GM12878 (cell line): ENCODE results near the gene GLB1L. TPM values are rescaled to one million over a fixed set of nuclear protein-coding genes. Genes with fewer than 3 reads are reported as not detected.

Experiments
- ATAC-seq: fragments of 200-7000 bp; cut with Tn5 transposase; 3 replicates; pipeline ENCODE4 v1.9.1; 2020; ENCODE audit warnings: mild to moderate bottlenecking, moderate library complexity
- BruUV-seq: library from RNA; stranded (reverse); fragments of 400-500 nt; replicated peaks from 2 replicates; lab custom pipeline; 2021; lab: Mats Ljungman, UMichigan
- CTCF ChIA-PET: fragments of 300-600 bp; sonication (Branson Sonifier 250); formaldehyde crosslinking; extraction: SDS; loops from one replicate; lab custom pipeline; 2021; ENCODE audit warnings: inconsistent platforms; lab: Yijun Ruan, JAX
- POLR2A ChIA-PET: fragments of 350-600 bp; formaldehyde crosslinking; extraction: SDS; loops from one replicate; lab custom pipeline; 2021; ENCODE audit warnings: inconsistent platforms; lab: Charles Lee
- RAD21 ChIA-PET: fragments of 300-600 bp; sonication (Branson Sonifier 250); formaldehyde crosslinking; loops from one replicate; lab custom pipeline; 2023; ENCODE audit warnings: antibody characterized with exemption; ENCODE audit not compliant: unreplicated experiment; lab: Charles Lee
- SMC1A ChIA-PET: fragments of 300-600 bp; sonication (Branson Sonifier 250); formaldehyde crosslinking; loops from one replicate; lab custom pipeline; 2023; ENCODE audit not compliant: unreplicated experiment, uncharacterized antibody; lab: Charles Lee
- DNase-seq: peaks from one replicate; pipeline ENCODE4 v3.0.0-alpha.2; 2011; ENCODE audit warnings: low read depth, low spot score
- FAIRE-seq: peaks from 3 replicates; lab custom pipeline; 2011; peaks lifted over from hg19 to GRCh38; lab: Jason Lieb, UNC
- H2AFZ ChIP-seq: 2 replicates; pipeline ENCODE4 v1.6.0; 2011; ENCODE audit warnings: low read depth, low read length, control low read depth; ENCODE audit not compliant: control insufficient read depth
- H3K27ac ChIP-seq: 2 replicates; pipeline ENCODE4 v1.5.1; 2011; ENCODE audit warnings: control low read depth; ENCODE audit not compliant: control insufficient read depth, insufficient read depth
- H3K27me3 ChIP-seq, 2 experiments: replicated peaks in 1 of 2; 2 replicates each; pipeline versions ENCODE4 v1.6.0 to v1.6.1; 2011; ENCODE audit warnings: low read length in 1 of 2; ENCODE audit not compliant: control insufficient read depth in 2 of 2, insufficient read depth in 2 of 2
- H3K36me3 ChIP-seq, 2 experiments: 2 replicates each; pipeline ENCODE4 v1.5.1; 2011; ENCODE audit warnings: low read length in 1 of 2; ENCODE audit not compliant: control insufficient read depth in 2 of 2, insufficient read depth in 2 of 2
- H3K4me1 ChIP-seq: 2 replicates; pipeline ENCODE4 v1.6.1; 2011; ENCODE audit warnings: mild to moderate bottlenecking, low read length, moderate library complexity, mixed read lengths; ENCODE audit not compliant: control insufficient read depth, insufficient read depth
- H3K4me2 ChIP-seq: 2 replicates; pipeline ENCODE4 v1.6.0; 2011; ENCODE audit warnings: control low read depth; ENCODE audit not compliant: control insufficient read depth, insufficient read depth
- H3K4me3 ChIP-seq: fragments of 200-600 bp; sonication (generic); 2 replicates; pipeline ENCODE4 v1.5.1; 2016
- H3K79me2 ChIP-seq: 2 replicates; pipeline ENCODE4 v1.6.0; 2011; ENCODE audit warnings: low read length; ENCODE audit not compliant: control insufficient read depth, insufficient read depth
- H3K9ac ChIP-seq: 2 replicates; pipeline ENCODE4 v1.8.0; 2011; ENCODE audit warnings: low read length, control low read depth, mixed read lengths; ENCODE audit not compliant: control insufficient read depth, insufficient read depth
- H3K9me3 ChIP-seq: replicated peaks from 3 replicates; pipeline ENCODE4 v1.5.1; 2011; ENCODE audit warnings: mild to moderate bottlenecking, low read length; ENCODE audit not compliant: control insufficient read depth, insufficient read depth
- H4K20me1 ChIP-seq: 2 replicates; pipeline ENCODE4 v1.6.0; 2011; ENCODE audit not compliant: control insufficient read depth, insufficient read depth
- DPF2 ChIP-seq: fragments of 450-650 bp; IDR thresholded peaks from 2 replicates; pipeline ENCODE4 v1.6.1; 2017; ENCODE audit warnings: mild to moderate bottlenecking
- ESRRA ChIP-seq: IDR thresholded peaks from 2 replicates; pipeline ENCODE4 v1.6.1; 2012; ENCODE audit warnings: mild to moderate bottlenecking, low read length, improper control_type of control experiment
- FOXM1 ChIP-seq: IDR thresholded peaks from 2 replicates; pipeline ENCODE4 v1.6.1; 2012; ENCODE audit warnings: low read depth, mild to moderate bottlenecking, inconsistent platforms, low read length, moderate library complexity
- NFIC ChIP-seq: IDR thresholded peaks from 2 replicates; pipeline ENCODE4 v1.6.1; 2012; ENCODE audit warnings: low read depth, mild to moderate bottlenecking, inconsistent platforms, low read length, moderate library complexity
- NR2C2 ChIP-seq: IDR thresholded peaks from 2 replicates; pipeline ENCODE4 v1.6.1; 2011; ENCODE audit warnings: borderline replicate concordance, low read depth; ENCODE audit not compliant: control insufficient read depth, insufficient read length
- NRF1 ChIP-seq: conservative IDR thresholded peaks from 2 replicates; pipeline ENCODE4 v1.6.1; 2011; ENCODE audit warnings: mild to moderate bottlenecking, low read depth, low read length, improper control_type of control experiment
- RELA ChIP-seq: fragments of 450-650 bp; IDR thresholded peaks from 2 replicates; pipeline ENCODE4 v1.8.0; 2014; ENCODE audit warnings: borderline replicate concordance; ENCODE audit not compliant: partially characterized antibody
- TCF12 ChIP-seq: IDR thresholded peaks from 2 replicates; pipeline ENCODE4 v1.6.1; 2011; ENCODE audit warnings: low read depth, mild to moderate bottlenecking, low read length
- ZNF217 ChIP-seq: fragments of 450-650 bp; IDR thresholded peaks from 2 replicates; pipeline ENCODE4 v1.6.1; 2017; ENCODE audit warnings: antibody characterized with exemption, mild to moderate bottlenecking
- WGBS: methylation state at CpG from one replicate; pipeline ENCODE4 v1.1.6; 2016; ENCODE audit warnings: low lambda C conversion rate; ENCODE audit not compliant: insufficient replicate concordance, insufficient coverage; ENCODE audit errors: missing lambda C conversion rate; 5-methylcytosine and 5-hydroxymethylcytosine counted together
- in situ Hi-C: fragments of 300-500 bp; cut with MboI; formaldehyde crosslinking; loops from 9 replicates; pipeline ENCODE4 v1.14.3; 2018; ENCODE audit warnings: mixed read lengths
- intact Hi-C: fragments of 100-400 bp; cut with micrococcal nuclease; formaldehyde crosslinking; loops from one replicate; pipeline ENCODE4 v1.14.2; 2022; ENCODE audit not compliant: unreplicated experiment
- polyA plus RNA-seq, 11 experiments: library from polyadenylated mRNA; depleted of rRNA in 4 of 11; unstranded in 6 of 11; stranded (reverse) in 5 of 11; fragments of >200 nt; fragmentation: Nextera tagmentation in 4 of 11; fragmentation: Illumina TruSeq in 1 of 11; extraction: Ambion mirVana in 4 of 11; extraction: Trizol in 1 of 11; gene quantifications; 1 replicate in 1 of 11; 2 replicates in 10 of 11; pipeline versions ENCODE4 v1.2.1 to v1.2.3, GENCODE V29; 2011 to 2016; ENCODE audit warnings: inconsistent platforms in 2 of 11, missing spikeins in 2 of 11, low read depth in 1 of 11
- total RNA-seq, 4 experiments: library from RNA; depleted of rRNA in 3 of 4; stranded (reverse); fragments of >200 nt in 3 of 4; fragmentation: Illumina TruSeq in 1 of 4; extraction: Trizol in 1 of 4; gene quantifications; 2 replicates each; pipeline versions ENCODE4 v1.2.1 to v1.2.3, GENCODE V29; 2013 to 2021
- TF ChIP-seq, protein P1 (sequence below): fragments of 450-650 bp; conservative IDR thresholded peaks from 2 replicates; pipeline ENCODE4 v1.6.1; 2017; ENCODE audit warnings: mild to moderate bottlenecking, moderate library complexity
- TF ChIP-seq, protein P2 (sequence below): fragments of 450-650 bp; formaldehyde crosslinking; IDR thresholded peaks from 2 replicates; pipeline ENCODE4 v1.4.0; 2020; ENCODE audit warnings: mild to moderate bottlenecking, moderate library complexity
- TF ChIP-seq, protein P3 (sequence below): fragments of 450-650 bp; IDR thresholded peaks from 2 replicates; pipeline ENCODE4 v1.6.1; 2017; ENCODE audit warnings: mild to moderate bottlenecking, moderate library complexity

Gene GLB1L
- total and polyA plus RNA-seq, 10 of the 15 experiments (the other 5 are each of a cell fraction or from before 2014, with no cell fraction given): 0.29 to 4.6 (median 2.7) TPM

DNA sequence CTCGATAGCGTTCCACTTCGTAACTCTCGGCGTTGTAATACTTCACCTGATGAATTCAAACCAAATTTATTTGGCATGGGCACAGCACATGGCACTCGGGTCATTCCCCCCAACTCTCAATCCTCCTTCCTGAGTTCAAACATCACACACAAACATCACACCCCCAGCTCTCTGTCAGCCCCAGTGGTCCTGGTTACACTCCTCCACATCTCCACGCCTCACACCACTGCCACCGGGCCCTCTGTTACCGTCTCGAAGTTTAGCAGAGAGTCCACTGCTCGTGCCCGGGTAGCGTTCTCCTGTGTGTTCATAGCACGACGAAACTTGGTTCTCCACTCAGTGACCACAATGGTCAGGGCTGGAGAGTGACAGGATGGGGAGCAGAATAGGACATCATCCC, 31.1 kb downstream of the GLB1L start (continued):
- TF ChIP-seq NR2C2 (no peak), TCF12 (no peak)

DNA sequence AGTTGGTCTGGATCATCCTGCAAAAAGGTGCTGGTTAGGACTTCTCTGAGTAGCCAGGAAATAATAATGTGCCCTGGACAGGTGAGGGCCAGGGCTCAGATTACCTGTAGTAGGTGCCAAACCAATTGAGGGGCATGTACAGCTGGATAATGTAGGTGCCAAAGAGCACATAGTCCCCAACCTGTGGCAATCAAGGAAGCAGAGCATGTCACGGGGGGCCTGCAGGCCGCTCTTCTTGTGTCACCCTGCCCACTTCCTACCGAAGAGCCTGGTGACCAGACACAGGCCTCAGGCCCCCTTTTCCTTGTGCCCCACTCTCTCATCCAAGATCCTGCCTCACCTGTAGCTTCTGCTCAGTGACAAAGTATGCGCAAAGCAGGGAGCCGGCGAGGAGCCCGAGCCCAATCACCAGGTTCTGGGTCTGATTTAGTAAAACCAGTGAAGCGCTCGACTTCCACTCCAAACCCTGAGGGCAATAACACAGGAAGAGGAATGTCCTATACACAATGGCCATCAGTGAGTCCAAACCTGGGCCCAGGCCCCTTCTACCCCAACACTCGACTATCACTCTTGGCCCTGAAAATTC, 31.7 kb downstream of the GLB1L start:
- Histone ChIP-seq H2AFZ (no peak overlapping the region), H3K9ac (no peak overlapping the region), H3K27me3 (no peaks in the 10 kb centered on the region), H3K27ac (no peak overlapping the region), H3K4me1 (peaks cover 9% of the 10 kb centered on the region), H3K4me3 (no peak overlapping the region), H3K79me2 (peaks cover 12% of the 10 kb centered on the region), H3K36me3 (peaks cover 0 to 15% of the 10 kb centered on the region in 2 experiments; a peak in 3 of 4 replicates), H3K9me3 (no peaks in the 10 kb centered on the region), H4K20me1 (no peaks in the 10 kb centered on the region), H3K4me2 (no peak overlapping the region)
- intact Hi-C loops (no loop called here), in situ Hi-C loops (no loop called here)
- ChIA-PET POLR2A (no interaction called here), RAD21 (no interaction called here), SMC1A (no interaction called here), CTCF (interaction anchor here (1.4 to 3.0 kb wide), 2 partner anchors 39 to 82 kb away, joined by 4 to 11 read pairs; no protein-coding TSS in a partner anchor)
- WGBS: 96% methylated on average over 10 of the region's 10 CpGs
- no peak for ATAC-seq
- no peak for DNase-seq
- no peak for FAIRE-seq
- BruUV-seq: no TSS peak
- TF ChIP-seq RELA: no peak
- TF ChIP-seq, protein P1, sequence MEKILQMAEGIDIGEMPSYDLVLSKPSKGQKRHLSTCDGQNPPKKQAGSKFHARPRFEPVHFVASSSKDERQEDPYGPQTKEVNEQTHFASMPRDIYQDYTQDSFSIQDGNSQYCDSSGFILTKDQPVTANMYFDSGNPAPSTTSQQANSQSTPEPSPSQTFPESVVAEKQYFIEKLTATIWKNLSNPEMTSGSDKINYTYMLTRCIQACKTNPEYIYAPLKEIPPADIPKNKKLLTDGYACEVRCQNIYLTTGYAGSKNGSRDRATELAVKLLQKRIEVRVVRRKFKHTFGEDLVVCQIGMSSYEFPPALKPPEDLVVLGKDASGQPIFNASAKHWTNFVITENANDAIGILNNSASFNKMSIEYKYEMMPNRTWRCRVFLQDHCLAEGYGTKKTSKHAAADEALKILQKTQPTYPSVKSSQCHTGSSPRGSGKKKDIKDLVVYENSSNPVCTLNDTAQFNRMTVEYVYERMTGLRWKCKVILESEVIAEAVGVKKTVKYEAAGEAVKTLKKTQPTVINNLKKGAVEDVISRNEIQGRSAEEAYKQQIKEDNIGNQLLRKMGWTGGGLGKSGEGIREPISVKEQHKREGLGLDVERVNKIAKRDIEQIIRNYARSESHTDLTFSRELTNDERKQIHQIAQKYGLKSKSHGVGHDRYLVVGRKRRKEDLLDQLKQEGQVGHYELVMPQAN: no peak
- TF ChIP-seq, protein P2, sequence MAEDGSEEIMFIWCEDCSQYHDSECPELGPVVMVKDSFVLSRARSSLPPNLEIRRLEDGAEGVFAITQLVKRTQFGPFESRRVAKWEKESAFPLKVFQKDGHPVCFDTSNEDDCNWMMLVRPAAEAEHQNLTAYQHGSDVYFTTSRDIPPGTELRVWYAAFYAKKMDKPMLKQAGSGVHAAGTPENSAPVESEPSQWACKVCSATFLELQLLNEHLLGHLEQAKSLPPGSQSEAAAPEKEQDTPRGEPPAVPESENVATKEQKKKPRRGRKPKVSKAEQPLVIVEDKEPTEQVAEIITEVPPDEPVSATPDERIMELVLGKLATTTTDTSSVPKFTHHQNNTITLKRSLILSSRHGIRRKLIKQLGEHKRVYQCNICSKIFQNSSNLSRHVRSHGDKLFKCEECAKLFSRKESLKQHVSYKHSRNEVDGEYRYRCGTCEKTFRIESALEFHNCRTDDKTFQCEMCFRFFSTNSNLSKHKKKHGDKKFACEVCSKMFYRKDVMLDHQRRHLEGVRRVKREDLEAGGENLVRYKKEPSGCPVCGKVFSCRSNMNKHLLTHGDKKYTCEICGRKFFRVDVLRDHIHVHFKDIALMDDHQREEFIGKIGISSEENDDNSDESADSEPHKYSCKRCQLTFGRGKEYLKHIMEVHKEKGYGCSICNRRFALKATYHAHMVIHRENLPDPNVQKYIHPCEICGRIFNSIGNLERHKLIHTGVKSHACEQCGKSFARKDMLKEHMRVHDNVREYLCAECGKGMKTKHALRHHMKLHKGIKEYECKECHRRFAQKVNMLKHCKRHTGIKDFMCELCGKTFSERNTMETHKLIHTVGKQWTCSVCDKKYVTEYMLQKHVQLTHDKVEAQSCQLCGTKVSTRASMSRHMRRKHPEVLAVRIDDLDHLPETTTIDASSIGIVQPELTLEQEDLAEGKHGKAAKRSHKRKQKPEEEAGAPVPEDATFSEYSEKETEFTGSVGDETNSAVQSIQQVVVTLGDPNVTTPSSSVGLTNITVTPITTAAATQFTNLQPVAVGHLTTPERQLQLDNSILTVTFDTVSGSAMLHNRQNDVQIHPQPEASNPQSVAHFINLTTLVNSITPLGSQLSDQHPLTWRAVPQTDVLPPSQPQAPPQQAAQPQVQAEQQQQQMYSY: no peak
- no peak for TF ChIP-seq FOXM1
- no peak for TF ChIP-seq NRF1
- TF ChIP-seq ZNF217: no peak
- TF ChIP-seq ESRRA: no peak
- TF ChIP-seq NFIC: no peak
- TF ChIP-seq, protein P3, sequence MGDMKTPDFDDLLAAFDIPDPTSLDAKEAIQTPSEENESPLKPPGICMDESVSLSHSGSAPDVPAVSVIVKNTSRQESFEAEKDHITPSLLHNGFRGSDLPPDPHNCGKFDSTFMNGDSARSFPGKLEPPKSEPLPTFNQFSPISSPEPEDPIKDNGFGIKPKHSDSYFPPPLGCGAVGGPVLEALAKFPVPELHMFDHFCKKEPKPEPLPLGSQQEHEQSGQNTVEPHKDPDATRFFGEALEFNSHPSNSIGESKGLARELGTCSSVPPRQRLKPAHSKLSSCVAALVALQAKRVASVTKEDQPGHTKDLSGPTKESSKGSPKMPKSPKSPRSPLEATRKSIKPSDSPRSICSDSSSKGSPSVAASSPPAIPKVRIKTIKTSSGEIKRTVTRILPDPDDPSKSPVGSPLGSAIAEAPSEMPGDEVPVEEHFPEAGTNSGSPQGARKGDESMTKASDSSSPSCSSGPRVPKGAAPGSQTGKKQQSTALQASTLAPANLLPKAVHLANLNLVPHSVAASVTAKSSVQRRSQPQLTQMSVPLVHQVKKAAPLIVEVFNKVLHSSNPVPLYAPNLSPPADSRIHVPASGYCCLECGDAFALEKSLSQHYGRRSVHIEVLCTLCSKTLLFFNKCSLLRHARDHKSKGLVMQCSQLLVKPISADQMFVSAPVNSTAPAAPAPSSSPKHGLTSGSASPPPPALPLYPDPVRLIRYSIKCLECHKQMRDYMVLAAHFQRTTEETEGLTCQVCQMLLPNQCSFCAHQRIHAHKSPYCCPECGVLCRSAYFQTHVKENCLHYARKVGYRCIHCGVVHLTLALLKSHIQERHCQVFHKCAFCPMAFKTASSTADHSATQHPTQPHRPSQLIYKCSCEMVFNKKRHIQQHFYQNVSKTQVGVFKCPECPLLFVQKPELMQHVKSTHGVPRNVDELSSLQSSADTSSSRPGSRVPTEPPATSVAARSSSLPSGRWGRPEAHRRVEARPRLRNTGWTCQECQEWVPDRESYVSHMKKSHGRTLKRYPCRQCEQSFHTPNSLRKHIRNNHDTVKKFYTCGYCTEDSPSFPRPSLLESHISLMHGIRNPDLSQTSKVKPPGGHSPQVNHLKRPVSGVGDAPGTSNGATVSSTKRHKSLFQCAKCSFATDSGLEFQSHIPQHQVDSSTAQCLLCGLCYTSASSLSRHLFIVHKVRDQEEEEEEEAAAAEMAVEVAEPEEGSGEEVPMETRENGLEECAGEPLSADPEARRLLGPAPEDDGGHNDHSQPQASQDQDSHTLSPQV: no peak
- no peak for TF ChIP-seq DPF2
